AG04450 (cell line): ENCODE measurements around the gene DNAJC5. TPM values are rescaled to one million over a fixed set of nuclear protein-coding genes. Genes with fewer than 3 reads are reported as not detected.
"Not testable (repeated sequence)": the region's sequence is repeated elsewhere in the genome, so short reads cannot be mapped to it uniquely, and the experiment has no call there.

Source experiments
- CTCF ChIA-PET: fragments of 300-600, 350-600 bp; formaldehyde crosslinking; extraction: SDS; loops from one replicate; lab custom pipeline; 2022; ENCODE audit warnings: antibody characterized with exemption, inconsistent platforms; lab: Charles Lee
- POLR2A ChIA-PET: fragments of 350-600 bp; formaldehyde crosslinking; extraction: SDS; loops from one replicate; lab custom pipeline; 2021; ENCODE audit warnings: antibody characterized with exemption, inconsistent platforms; lab: Yijun Ruan, JAX
- DNase-seq: peaks from one replicate; pipeline ENCODE4 v3.0.0-alpha.2; 2011; ENCODE audit warnings: low read depth, low spot score
- H3K27ac ChIP-seq: one replicate; pipeline ENCODE4 v1.5.1; 2012; ENCODE audit warnings: low read depth, low read length, control low read depth
- H3K27me3 ChIP-seq: one replicate; pipeline ENCODE4 v1.6.0; 2012; ENCODE audit warnings: low read length; ENCODE audit not compliant: control insufficient read depth, insufficient read depth
- H3K4me3 ChIP-seq: 2 replicates; pipeline ENCODE4 v1.5.1; 2011; ENCODE audit warnings: mild to moderate bottlenecking, low read depth, low read length, control low read depth
- H3K9me3 ChIP-seq: 2 replicates; pipeline ENCODE4 v1.5.1; 2012; ENCODE audit warnings: low read length; ENCODE audit not compliant: control insufficient read depth, insufficient read depth
- polyA plus RNA-seq: library from polyadenylated mRNA; depleted of rRNA; stranded (reverse); fragments of >200 nt; gene quantifications from 2 replicates; pipeline ENCODE4 v1.2.3, GENCODE V29; 2011
- TF ChIP-seq, protein P1 (sequence below): IDR thresholded peaks from 2 replicates; pipeline ENCODE4 v1.5.1; 2011; ENCODE audit warnings: low read depth, low read length, control low read depth, inconsistent platforms

DNAJC5 gene
- polyA plus RNA-seq, 1 experiment, result 36.7 TPM

DNA sequence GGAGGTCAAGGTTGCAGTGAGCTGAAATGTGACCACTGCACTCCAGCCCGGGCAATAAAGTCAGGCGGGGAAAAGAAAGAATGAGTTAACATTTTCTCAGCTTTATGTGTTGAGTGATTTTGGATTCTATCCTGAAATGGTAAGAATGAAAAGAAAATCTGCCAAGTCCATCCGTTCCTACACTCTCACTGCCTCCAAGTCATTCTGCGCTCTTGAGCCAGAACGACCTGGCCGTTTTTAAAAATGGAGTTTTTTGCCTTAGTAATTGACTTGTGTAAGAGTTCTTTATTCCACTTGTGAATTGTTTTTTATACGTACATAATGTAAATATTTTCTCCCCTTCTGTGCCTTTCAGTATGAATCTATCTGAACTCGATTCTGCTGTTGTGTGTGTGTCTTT, 28.7 kb downstream of the DNAJC5 start:
- no peaks in the 10 kb centered on the region for H3K27me3 ChIP-seq
- TF ChIP-seq, protein P1, sequence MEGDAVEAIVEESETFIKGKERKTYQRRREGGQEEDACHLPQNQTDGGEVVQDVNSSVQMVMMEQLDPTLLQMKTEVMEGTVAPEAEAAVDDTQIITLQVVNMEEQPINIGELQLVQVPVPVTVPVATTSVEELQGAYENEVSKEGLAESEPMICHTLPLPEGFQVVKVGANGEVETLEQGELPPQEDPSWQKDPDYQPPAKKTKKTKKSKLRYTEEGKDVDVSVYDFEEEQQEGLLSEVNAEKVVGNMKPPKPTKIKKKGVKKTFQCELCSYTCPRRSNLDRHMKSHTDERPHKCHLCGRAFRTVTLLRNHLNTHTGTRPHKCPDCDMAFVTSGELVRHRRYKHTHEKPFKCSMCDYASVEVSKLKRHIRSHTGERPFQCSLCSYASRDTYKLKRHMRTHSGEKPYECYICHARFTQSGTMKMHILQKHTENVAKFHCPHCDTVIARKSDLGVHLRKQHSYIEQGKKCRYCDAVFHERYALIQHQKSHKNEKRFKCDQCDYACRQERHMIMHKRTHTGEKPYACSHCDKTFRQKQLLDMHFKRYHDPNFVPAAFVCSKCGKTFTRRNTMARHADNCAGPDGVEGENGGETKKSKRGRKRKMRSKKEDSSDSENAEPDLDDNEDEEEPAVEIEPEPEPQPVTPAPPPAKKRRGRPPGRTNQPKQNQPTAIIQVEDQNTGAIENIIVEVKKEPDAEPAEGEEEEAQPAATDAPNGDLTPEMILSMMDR, result no peak
- H3K9me3 ChIP-seq, result no peaks in the 10 kb centered on the region
- H3K4me3 ChIP-seq, result no peak overlapping the region
- ChIA-PET POLR2A (no interaction called here), CTCF (no interaction called here)
- H3K27ac ChIP-seq, result no peak overlapping the region
- no peak for DNase-seq

GRCh38 chr20:63924241-63924640, 29.3 kb downstream of the DNAJC5 start:
- Histone ChIP-seq H3K9me3 (no peaks in the 10 kb centered on the region), H3K27me3 (no peaks in the 10 kb centered on the region), H3K4me3 (no peak overlapping the region), H3K27ac (no peak overlapping the region)
- no peak for DNase-seq
- TF ChIP-seq, protein P1, result no peak
- ChIA-PET POLR2A (no interaction called here), CTCF (no interaction called here)

GRCh38 chr20:63926298-63926697, 31.4 kb downstream of the DNAJC5 start:
- Histone ChIP-seq H3K4me3 (no peak overlapping the region), H3K9me3 (no peaks in the 10 kb centered on the region), H3K27ac (no peak overlapping the region), H3K27me3 (no peaks in the 10 kb centered on the region)
- POLR2A ChIA-PET, result interaction anchor here (0.7 kb wide), 1 partner anchor 143 kb away, joined by 3 read pairs; no protein-coding TSS in a partner anchor
- DNase-seq, result no peak
- CTCF ChIA-PET, result no interaction called here
- TF ChIP-seq, protein P1, result no peak

- Histone ChIP-seq H3K27ac (no peak overlapping the region), H3K4me3 (no peak overlapping the region), H3K27me3 (no peaks in the 10 kb centered on the region), H3K9me3 (no peaks in the 10 kb centered on the region; the same call in 1 of the 2 replicates)
- TF ChIP-seq, protein P1, result no peak
- CTCF ChIA-PET, result no interaction called here
- no peak for DNase-seq
- POLR2A ChIA-PET, result no interaction called here
Measured at GRCh38 chr20:63929071-63929470, 34.1 kb downstream of the DNAJC5 start.

GRCh38 chr20:63929473-63929883, 34.6 kb downstream of the DNAJC5 start:
- H3K27ac ChIP-seq, CTCF ChIA-PET, POLR2A ChIA-PET, H3K4me3 ChIP-seq, DNase-seq, H3K27me3 ChIP-seq, H3K9me3 ChIP-seq: not testable (repeated sequence)
